Measurements from ENCODE around the gene LRRC9.

LRRC9 gene

DNA sequence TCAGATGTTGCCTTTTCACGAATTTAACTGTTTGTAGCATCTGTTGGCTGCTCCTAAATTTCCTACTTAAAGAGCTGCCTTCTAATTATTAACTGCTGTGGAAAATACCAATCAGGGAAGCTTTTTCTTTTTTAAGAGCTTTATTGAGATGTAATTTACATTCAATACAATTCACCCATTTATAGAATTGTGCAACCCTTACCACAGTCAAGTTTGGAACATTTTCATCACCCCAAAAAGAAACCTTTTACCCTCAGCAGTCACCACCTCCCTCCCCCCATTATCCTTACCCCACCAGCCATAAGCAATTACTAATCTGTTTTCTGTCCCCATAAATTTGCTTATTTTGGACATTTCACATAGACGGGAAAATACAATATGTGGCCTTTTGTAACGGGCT lies 173.1 kb downstream of the LRRC9 start:
- Histone ChIP-seq H3K4ac (ENCODE audit: low read depth, low read length) (peak overlapping the region; percentile 81), H3K27ac (ENCODE audit: low read depth, low read length) (peak overlapping the region; percentile 97), H2AFZ (ENCODE audit: insufficient read depth, low read length, poor library complexity) (no peak overlapping the region), H3K14ac (ENCODE audit: low read length) (no peak overlapping the region), H3K9ac (ENCODE audit: low read length) (peak overlapping the region; percentile 73), H4K91ac (ENCODE audit: low read depth, low read length) (no peak overlapping the region), H3K79me1 (ENCODE audit: low read length) (peaks cover 16% of the 10 kb centered on the region), H2BK120ac (ENCODE audit: insufficient read depth, low read length, poor library complexity) (no peak overlapping the region), H3K4me1 (ENCODE audit: control insufficient read depth in 1 of 2, insufficient read depth in 2 of 2, low read length in 2 of 2) (peaks cover 2 to 10% of the 10 kb centered on the region in 2 experiments), H2BK5ac (ENCODE audit: low read depth, low read length, poor library complexity) (no peak overlapping the region), H3K27me3 (ENCODE audit: insufficient read depth, low read length) (no peaks in the 10 kb centered on the region), H3K79me2 (ENCODE audit: control insufficient read depth, insufficient read depth, low read length, poor library complexity) (peaks cover 14% of the 10 kb centered on the region), H3K4me2 (ENCODE audit: low read length) (peak overlapping the region; percentile 93), H2AK5ac (ENCODE audit: low read length) (no peak overlapping the region), H4K12ac (ENCODE audit: low read depth, low read length) (no peak overlapping the region), H3K23ac (ENCODE audit: low read length) (no peak overlapping the region), H4K8ac (ENCODE audit: low read depth, low read length) (no peak overlapping the region), H3K36me3 (ENCODE audit: control insufficient read depth in 1 of 2, insufficient read depth in 2 of 2, low read length in 2 of 2) (peaks cover 0 to 5% of the 10 kb centered on the region in 2 experiments), H3K18ac (ENCODE audit: low read length) (no peak overlapping the region), H2BK12ac (ENCODE audit: low read length) (peak overlapping the region; percentile 53), H3K9me3 (ENCODE audit: insufficient read depth, low read depth, low read length) (no peaks in the 10 kb centered on the region), H3K4me3 (ENCODE audit: low read depth, low read length) (peak overlapping the region; percentile 80)
- WGBS (ENCODE audit: extremely low coverage, insufficient coverage, insufficient read length), result no CpG with 5 or more reads among the region's 3 CpGs
- DNase-seq, result no peak

DNA sequence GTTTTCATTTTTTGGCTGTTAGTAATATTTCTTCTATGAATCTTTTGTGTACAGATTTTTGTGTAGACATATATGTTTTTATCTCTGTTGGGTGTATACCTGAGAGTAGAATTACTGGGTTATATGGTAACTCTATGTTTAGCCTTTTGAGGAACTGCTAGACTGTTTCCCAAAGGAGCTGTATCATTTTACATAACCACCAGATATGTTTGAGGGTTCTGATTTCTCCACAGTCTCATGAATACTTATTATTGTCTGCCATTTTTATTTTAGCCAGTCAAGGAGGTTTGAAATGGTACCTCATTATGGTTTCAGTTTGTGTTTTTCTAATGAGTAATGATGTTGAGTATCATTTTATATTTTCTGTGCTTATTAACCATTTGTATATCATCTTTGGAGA lies 173.7 kb downstream of the LRRC9 start:
- Histone ChIP-seq H2AFZ (ENCODE audit: insufficient read depth, low read length, poor library complexity) (no peak overlapping the region), H3K4me2 (ENCODE audit: low read length) (no peak overlapping the region), H2BK120ac (ENCODE audit: insufficient read depth, low read length, poor library complexity) (no peak overlapping the region), H4K8ac (ENCODE audit: low read depth, low read length) (no peak overlapping the region), H2BK5ac (ENCODE audit: low read depth, low read length, poor library complexity) (no peak overlapping the region), H2AK5ac (ENCODE audit: low read length) (no peak overlapping the region), H3K14ac (ENCODE audit: low read length) (no peak overlapping the region), H3K18ac (ENCODE audit: low read length) (no peak overlapping the region), H2BK12ac (ENCODE audit: low read length) (no peak overlapping the region), H4K12ac (ENCODE audit: low read depth, low read length) (no peak overlapping the region), H3K4me1 (ENCODE audit: control insufficient read depth in 1 of 2, insufficient read depth in 2 of 2, low read length in 2 of 2) (peaks cover 2 to 10% of the 10 kb centered on the region in 2 experiments), H3K79me1 (ENCODE audit: low read length) (peaks cover 16% of the 10 kb centered on the region), H3K27ac (ENCODE audit: low read depth, low read length) (no peak overlapping the region), H4K91ac (ENCODE audit: low read depth, low read length) (no peak overlapping the region), H3K27me3 (ENCODE audit: insufficient read depth, low read length) (no peaks in the 10 kb centered on the region), H3K4ac (ENCODE audit: low read depth, low read length) (no peak overlapping the region), H3K23ac (ENCODE audit: low read length) (no peak overlapping the region), H3K79me2 (ENCODE audit: control insufficient read depth, insufficient read depth, low read length, poor library complexity) (peaks cover 14% of the 10 kb centered on the region), H3K9me3 (ENCODE audit: insufficient read depth, low read depth, low read length) (no peaks in the 10 kb centered on the region), H3K36me3 (ENCODE audit: control insufficient read depth in 1 of 2, insufficient read depth in 2 of 2, low read length in 2 of 2) (peaks cover 2 to 5% of the 10 kb centered on the region in 2 experiments), H3K9ac (ENCODE audit: low read length) (no peak overlapping the region), H3K4me3 (ENCODE audit: low read depth, low read length) (no peak overlapping the region)
- DNase-seq, result no peak

DNA sequence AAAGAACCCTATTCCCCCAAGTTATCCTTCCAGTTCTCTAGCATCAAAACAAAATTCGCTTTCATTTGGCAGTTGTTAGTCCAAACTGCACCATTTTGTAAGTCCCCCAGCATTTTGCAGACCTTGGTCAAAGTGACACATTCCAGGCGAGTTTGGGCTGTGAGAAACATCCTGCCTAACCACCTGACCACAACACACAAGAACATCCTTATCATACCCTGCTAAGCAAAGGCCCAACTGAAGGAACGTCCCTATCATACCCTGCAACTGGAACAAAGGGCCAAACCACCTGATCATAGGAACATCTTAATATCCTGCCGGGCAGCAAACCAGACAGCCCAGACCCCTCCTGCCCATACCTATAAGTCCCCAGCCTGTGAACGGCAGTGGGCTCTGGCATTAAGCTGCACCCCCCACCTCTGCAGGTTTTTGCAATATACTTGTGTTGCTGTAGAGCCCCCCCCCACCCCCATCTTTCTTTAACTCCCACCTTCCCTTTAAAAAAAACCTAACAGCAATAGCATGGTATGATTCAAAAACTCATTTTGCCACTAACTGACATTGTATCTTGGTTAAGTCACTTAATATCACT lies 174.5 kb downstream of the LRRC9 start:
- WGBS (ENCODE audit: extremely low coverage, insufficient coverage, insufficient read length), result no CpG with 5 or more reads among the region's 5 CpGs
- Histone ChIP-seq H3K4me1 (ENCODE audit: control insufficient read depth in 1 of 2, insufficient read depth in 2 of 2, low read length in 2 of 2) (peaks cover 2 to 10% of the 10 kb centered on the region in 2 experiments), H2BK12ac (ENCODE audit: low read length) (peak overlapping the region; percentile 44), H3K36me3 (ENCODE audit: control insufficient read depth in 1 of 2, insufficient read depth in 2 of 2, low read length in 2 of 2) (peaks cover 2 to 5% of the 10 kb centered on the region in 2 experiments), H3K23ac (ENCODE audit: low read length) (no peak overlapping the region), H4K8ac (ENCODE audit: low read depth, low read length) (no peak overlapping the region), H3K4me2 (ENCODE audit: low read length) (peak overlapping the region; percentile 58), H3K18ac (ENCODE audit: low read length) (no peak overlapping the region), H3K79me1 (ENCODE audit: low read length) (peaks cover 16% of the 10 kb centered on the region), H3K27ac (ENCODE audit: low read depth, low read length) (peak overlapping the region; percentile 25), H4K12ac (ENCODE audit: low read depth, low read length) (no peak overlapping the region), H2BK5ac (ENCODE audit: low read depth, low read length, poor library complexity) (peak overlapping the region; percentile 65), H3K4me3 (ENCODE audit: low read depth, low read length) (no peak overlapping the region), H2BK120ac (ENCODE audit: insufficient read depth, low read length, poor library complexity) (peak overlapping the region; percentile 69), H3K9me3 (ENCODE audit: insufficient read depth, low read depth, low read length) (no peaks in the 10 kb centered on the region), H2AFZ (ENCODE audit: insufficient read depth, low read length, poor library complexity) (no peak overlapping the region), H2AK5ac (ENCODE audit: low read length) (peak overlapping the region; percentile 74), H3K4ac (ENCODE audit: low read depth, low read length) (no peak overlapping the region), H3K27me3 (ENCODE audit: insufficient read depth, low read length) (no peaks in the 10 kb centered on the region), H4K91ac (ENCODE audit: low read depth, low read length) (peak overlapping the region; percentile 11), H3K9ac (ENCODE audit: low read length) (no peak overlapping the region), H3K79me2 (ENCODE audit: control insufficient read depth, insufficient read depth, low read length, poor library complexity) (peaks cover 14% of the 10 kb centered on the region), H3K14ac (ENCODE audit: low read length) (peak overlapping the region; percentile 25)
- DNase-seq, result peak; percentile 51 to 78

DNA sequence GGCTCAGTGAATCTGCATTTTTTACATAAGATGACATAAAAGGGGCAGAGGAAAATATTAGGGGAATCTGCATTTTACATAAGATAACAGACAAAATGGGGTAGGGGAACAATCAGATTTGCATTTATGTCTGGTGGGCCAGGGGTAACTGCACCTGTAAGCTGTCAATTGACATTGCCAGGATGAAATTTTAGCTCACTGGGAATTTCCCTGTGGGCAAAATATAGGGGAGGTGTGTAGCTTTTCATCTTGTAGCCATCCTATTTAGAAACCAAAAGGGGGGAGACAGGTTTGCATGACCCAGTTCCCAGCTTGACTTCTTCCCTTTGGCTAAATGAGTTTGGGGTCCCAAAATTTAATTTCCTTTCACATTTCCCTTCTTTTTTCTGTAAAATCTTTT lies 175.3 kb downstream of the LRRC9 start:
- Histone ChIP-seq H3K79me2 (ENCODE audit: control insufficient read depth, insufficient read depth, low read length, poor library complexity) (peaks cover 15% of the 10 kb centered on the region), H2BK5ac (ENCODE audit: low read depth, low read length, poor library complexity) (no peak overlapping the region), H3K4me1 (ENCODE audit: control insufficient read depth in 1 of 2, insufficient read depth in 2 of 2, low read length in 2 of 2) (peaks cover 2 to 10% of the 10 kb centered on the region in 2 experiments), H2AK5ac (ENCODE audit: low read length) (no peak overlapping the region), H3K27ac (ENCODE audit: low read depth, low read length) (no peak overlapping the region), H3K9me3 (ENCODE audit: insufficient read depth, low read depth, low read length) (no peaks in the 10 kb centered on the region), H4K8ac (ENCODE audit: low read depth, low read length) (no peak overlapping the region), H3K4me3 (ENCODE audit: low read depth, low read length) (no peak overlapping the region), H4K12ac (ENCODE audit: low read depth, low read length) (no peak overlapping the region), H3K4me2 (ENCODE audit: low read length) (no peak overlapping the region), H2AFZ (ENCODE audit: insufficient read depth, low read length, poor library complexity) (no peak overlapping the region), H3K14ac (ENCODE audit: low read length) (no peak overlapping the region), H3K23ac (ENCODE audit: low read length) (no peak overlapping the region), H3K9ac (ENCODE audit: low read length) (no peak overlapping the region), H3K27me3 (ENCODE audit: insufficient read depth, low read length) (no peaks in the 10 kb centered on the region), H2BK120ac (ENCODE audit: insufficient read depth, low read length, poor library complexity) (no peak overlapping the region), H3K18ac (ENCODE audit: low read length) (no peak overlapping the region), H4K91ac (ENCODE audit: low read depth, low read length) (no peak overlapping the region), H3K4ac (ENCODE audit: low read depth, low read length) (peak overlapping the region; percentile 82), H3K79me1 (ENCODE audit: low read length) (peaks cover 16% of the 10 kb centered on the region), H3K36me3 (ENCODE audit: control insufficient read depth in 1 of 2, insufficient read depth in 2 of 2, low read length in 2 of 2) (peaks cover 4 to 5% of the 10 kb centered on the region in 2 experiments), H2BK12ac (ENCODE audit: low read length) (no peak overlapping the region)
- DNase-seq, result no peak
